GM21723 (cell line): Measurements from ENCODE around the gene LRRC8C.

ENCODE experiments used
- ATAC-seq: cut with Tn5 transposase; IDR thresholded peaks from one replicate; pipeline ENCODE4 v1.9.1; 2021; ENCODE audit warnings: mild to moderate bottlenecking, moderate library complexity; ENCODE audit not compliant: unreplicated experiment

LRRC8C gene

GRCh38 chr1:89761338-89761737 lies 128.4 kb downstream of the LRRC8C start:
- no peak for ATAC-seq

- no peak for ATAC-seq
These were observed 129.0 kb downstream of the LRRC8C start for GRCh38 chr1:89761901-89762300.

GRCh38 chr1:89762386-89762778 lies 129.5 kb downstream of the LRRC8C start:
- ATAC-seq = no peak

DNA sequence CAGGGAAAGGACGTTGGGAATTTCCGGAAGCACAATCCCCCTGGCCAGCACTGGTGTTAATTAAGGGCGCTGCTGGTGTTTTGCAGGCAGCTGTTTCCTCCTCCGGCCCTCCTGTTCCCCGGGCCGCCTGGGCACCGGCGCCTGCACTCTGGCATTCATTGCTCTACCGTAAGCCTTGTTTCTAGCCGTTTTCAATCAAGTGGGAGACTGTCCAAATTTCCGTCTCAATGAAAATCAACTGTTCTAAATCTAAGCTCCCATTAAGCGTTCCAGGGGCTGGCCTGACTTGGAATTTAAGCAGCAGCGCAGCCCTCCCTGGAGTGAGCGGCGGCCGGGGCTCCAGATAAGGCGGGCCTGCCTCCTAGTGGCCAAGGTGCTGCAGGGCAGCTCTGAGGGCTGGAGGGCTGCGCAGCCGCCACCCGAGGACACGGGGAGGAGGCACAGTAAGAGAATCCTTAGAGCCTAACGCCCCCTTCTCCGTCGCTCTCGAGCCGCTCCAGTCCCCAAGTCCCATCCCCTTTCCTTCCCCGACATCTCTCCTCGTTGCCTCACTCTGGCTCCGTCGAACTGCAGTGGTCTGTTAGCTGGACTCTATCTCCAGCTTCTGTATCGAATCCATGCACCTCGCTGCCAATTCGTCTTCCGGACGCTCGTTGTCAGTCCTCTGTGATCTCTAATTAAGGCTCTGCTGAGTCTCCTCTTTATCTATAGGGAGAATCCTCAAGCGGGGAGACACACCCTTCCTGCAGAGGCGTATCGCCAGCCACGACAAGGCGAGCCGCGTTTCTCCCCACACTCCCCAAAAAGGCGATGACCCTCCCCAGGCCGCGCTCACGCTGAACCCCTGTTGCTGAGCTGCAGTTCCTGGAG lies 130.1 kb downstream of the LRRC8C start:
- peak; percentile 99 for ATAC-seq

DNA sequence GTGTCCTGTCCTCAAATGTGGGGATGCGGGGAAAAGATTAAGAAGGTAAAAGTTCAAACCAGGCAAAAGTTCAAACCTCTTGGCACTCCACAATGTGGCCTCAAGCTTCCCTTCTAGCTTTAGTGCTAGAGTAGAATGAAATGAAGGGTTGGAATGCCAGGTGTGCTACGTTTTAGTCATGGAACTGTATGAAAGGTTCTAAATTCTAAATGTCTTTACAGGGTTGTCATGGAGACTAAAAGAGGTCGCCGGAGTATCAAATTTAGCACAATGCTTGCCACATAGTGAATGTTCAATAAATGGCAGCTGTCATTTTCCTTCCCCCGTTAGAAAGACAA lies 130.7 kb downstream of the LRRC8C start:
- ATAC-seq = no peak

GRCh38 chr1:89765774-89766173 lies 132.9 kb downstream of the LRRC8C start:
- no peak for ATAC-seq

DNA sequence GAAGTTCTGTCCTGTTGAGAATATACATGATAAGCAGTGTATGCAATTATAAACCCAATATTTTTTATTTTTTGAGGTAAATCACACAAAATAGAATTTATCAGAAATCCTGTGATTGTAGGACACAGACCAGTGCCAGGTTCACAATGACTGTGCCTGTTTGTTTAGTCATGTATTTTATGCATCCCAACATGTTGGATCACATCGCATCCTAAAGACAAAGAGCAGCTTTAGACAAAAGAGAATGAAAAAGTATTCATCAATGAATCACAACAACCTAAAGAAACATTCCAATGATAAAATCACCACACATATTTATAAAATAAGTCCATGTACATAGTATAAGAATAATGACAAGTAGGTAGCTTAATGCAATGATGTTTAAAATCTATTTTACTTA lies 134.7 kb downstream of the LRRC8C start:
- ATAC-seq = no peak
